PFSK-1 (cell line): Measurements from ENCODE around the gene CACNA1F.

Source experiments
- FOXP2 ChIP-seq: optimal IDR thresholded peaks from 2 replicates; pipeline ENCODE3; 2011; ENCODE audit warnings: borderline replicate concordance, control low read depth, inconsistent platforms; ENCODE audit not compliant: insufficient read depth; ENCODE audit errors: extremely low read length, extremely low read depth
- POLR2AphosphoS5 ChIP-seq: IDR thresholded peaks from 2 replicates; pipeline ENCODE4 v1.6.1; 2012; ENCODE audit warnings: low read depth, mild to moderate bottlenecking, control low read depth, low read length, moderate library complexity
- REST ChIP-seq, 2 experiments: IDR thresholded peaks; 2 replicates each; pipeline versions ENCODE4 v1.6.1 to v1.8.0; 2011 to 2012; ENCODE audit warnings: low read depth in 2 of 2, low read length in 2 of 2, control low read depth in 1 of 2, inconsistent platforms in 1 of 2, mild to moderate bottlenecking in 1 of 2, moderate library complexity in 1 of 2; ENCODE audit not compliant: insufficient read depth in 1 of 2
- SIN3A ChIP-seq: IDR thresholded peaks from 2 replicates; pipeline ENCODE4 v1.6.1; 2012; ENCODE audit warnings: mild to moderate bottlenecking, low read length, moderate library complexity, borderline replicate concordance; ENCODE audit not compliant: insufficient read depth
- TAF1 ChIP-seq: IDR thresholded peaks from 2 replicates; pipeline ENCODE4 v1.6.1; 2012; ENCODE audit warnings: low read length, control low read depth, borderline replicate concordance; ENCODE audit not compliant: insufficient read depth

The CACNA1F gene

GRCh38 chrX:49243166-49243565, 10.0 kb upstream of the CACNA1F start:
- no peak for TF ChIP-seq REST (IDR thresholded peaks at IDR 0.05; ENCODE audit: insufficient read depth in 1 of 2, low read depth in 2 of 2, low read length in 2 of 2)
- no peak for TF ChIP-seq SIN3A
- TF ChIP-seq FOXP2: no peak
- TF ChIP-seq TAF1: no peak
- no peak for TF ChIP-seq POLR2AphosphoS5

GRCh38 chrX:49242545-49243066, 9.5 kb upstream of the CACNA1F start:
- TF ChIP-seq FOXP2 (no peak), SIN3A (no peak), TAF1 (no peak), POLR2AphosphoS5 (no peak), REST (IDR thresholded peaks at IDR 0.05; ENCODE audit: insufficient read depth in 1 of 2, low read depth in 2 of 2, low read length in 2 of 2) (no peak)

GRCh38 chrX:49238735-49239134, 5.6 kb upstream of the CACNA1F start:
- TF ChIP-seq TAF1: no peak
- TF ChIP-seq POLR2AphosphoS5: no peak
- TF ChIP-seq SIN3A: no peak
- TF ChIP-seq REST (IDR thresholded peaks at IDR 0.05; ENCODE audit: insufficient read depth in 1 of 2, low read depth in 2 of 2, low read length in 2 of 2): no peak
- TF ChIP-seq FOXP2: no peak

DNA sequence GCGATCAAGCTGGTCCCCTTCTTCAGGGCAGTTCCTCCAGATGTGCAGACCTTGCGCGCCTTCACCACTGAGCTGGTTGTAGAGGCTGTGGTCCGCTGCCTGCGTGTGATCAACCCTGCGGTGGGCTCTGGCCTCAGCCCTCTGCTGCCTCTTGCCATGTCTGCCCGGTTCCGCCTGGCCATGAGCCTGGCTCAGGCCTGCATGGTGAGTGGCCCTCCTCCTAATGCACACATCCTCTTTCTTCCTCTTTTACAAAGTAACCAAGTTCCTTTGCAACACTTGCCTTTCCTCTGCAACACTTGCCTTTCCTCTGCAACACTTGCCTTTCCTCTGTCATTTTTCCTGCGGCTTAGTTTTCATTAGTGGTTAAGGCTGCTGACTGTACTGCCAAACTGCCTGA, 3.9 kb upstream of the CACNA1F start:
- TF ChIP-seq SIN3A (no peak), POLR2AphosphoS5 (no peak), FOXP2 (no peak), TAF1 (no peak)

DNA sequence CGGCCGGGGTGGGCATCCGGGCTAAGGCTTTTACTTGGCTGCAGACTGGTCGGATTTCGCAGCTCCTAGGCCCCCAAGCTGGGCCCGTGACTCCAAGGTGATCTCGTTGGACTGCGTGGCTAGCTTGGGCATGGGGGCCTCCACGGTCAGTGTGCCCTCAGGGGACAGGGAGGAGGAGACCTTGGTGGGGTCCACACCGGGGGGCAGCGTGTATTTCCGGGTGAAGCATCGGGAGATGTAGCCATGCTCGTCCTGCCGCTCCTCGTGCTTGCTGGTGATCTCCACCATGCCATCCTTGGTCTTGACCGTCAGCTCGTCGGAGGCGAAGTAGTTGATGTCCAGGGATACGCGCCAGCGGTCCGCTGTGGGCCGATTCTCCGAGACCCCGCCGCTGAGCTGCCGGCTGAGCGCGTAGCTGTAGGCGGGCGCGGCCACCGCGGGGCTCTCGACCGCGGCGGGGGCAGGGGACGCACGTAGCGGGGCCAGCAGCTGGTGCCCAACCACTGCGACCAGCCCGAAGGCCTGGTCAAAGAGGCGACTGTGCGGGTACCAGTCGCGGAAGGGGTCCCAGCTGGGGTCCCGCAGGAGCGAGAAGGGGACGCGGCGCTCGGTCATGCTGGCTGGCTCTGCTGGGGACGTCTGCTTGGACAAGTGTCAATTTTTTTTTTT, 881 bp upstream of the CACNA1F start:
- no peak for TF ChIP-seq REST (IDR thresholded peaks at IDR 0.05; ENCODE audit: insufficient read depth in 1 of 2, low read depth in 2 of 2, low read length in 2 of 2)
- no peak for TF ChIP-seq SIN3A
- no peak for TF ChIP-seq FOXP2
- TF ChIP-seq TAF1: no peak
- TF ChIP-seq POLR2AphosphoS5: no peak
